NCI-H510A (cell line): Measurements from ENCODE around the gene SNX20.

Experiments used
- DNase-seq: peaks from one replicate; lab custom pipeline; 2025; lab: John Stamatoyannopoulos, UW

Gene SNX20

GRCh38 chr16:50634947-50635346, 46.2 kb downstream of the SNX20 start:
- no peak for DNase-seq

DNA sequence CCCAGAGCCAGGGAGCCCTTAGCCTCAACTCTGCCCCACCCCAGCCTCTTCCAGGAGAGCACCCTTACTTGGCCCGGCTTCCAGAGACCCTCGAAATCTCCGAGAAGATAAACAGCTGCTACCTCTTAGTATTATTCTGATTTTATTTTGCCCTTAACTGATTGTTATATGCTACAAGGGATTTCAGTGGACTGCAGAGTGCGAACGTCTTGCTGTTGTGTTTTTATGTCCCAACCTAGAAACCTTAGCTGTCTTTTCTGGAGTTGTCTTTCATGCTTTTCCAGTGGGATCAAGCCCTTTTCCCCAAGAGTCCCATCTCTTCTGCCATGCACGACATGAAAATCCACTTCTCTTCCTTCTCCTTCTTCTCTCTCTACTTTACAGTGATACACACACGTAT, 47.0 kb downstream of the SNX20 start:
- no peak for DNase-seq

GRCh38 chr16:50632927-50633800, 47.9 kb downstream of the SNX20 start:
- DNase-seq = no peak

DNA sequence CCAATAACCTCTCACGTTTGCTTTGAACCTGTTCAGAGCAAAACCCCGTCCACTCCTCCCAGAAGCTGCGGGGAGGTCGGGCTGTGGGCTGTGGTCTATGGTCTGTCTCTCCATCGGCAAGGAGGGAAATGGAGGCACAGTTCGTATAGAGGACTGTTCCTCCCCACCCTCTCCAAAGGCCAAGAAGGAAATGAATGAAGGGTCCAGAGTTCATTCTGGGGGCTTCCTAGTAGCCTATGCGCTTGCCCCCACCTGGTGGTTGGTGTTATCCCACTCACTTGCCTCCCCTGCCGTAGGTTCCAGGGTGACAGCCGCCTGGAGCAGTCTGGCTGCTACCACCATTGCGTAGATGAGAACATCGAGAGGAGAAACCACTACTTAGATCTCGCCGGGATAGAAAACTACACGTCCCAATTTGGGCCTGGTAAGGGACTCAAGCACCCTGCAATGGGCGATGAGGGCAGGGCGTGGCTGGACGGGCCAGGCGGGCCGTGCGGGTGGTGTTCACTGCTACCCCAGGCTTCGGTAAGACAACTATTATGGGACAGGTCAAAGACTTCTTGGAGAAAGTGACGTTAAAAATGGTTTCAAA, 49.0 kb downstream of the SNX20 start:
- DNase-seq = no peak

GRCh38 chr16:50631249-50631984, 49.7 kb downstream of the SNX20 start:
- no peak for DNase-seq

GRCh38 chr16:50630394-50631020, 50.6 kb downstream of the SNX20 start:
- DNase-seq = no peak

GRCh38 chr16:50629334-50629733, 51.8 kb downstream of the SNX20 start:
- no peak for DNase-seq

DNA sequence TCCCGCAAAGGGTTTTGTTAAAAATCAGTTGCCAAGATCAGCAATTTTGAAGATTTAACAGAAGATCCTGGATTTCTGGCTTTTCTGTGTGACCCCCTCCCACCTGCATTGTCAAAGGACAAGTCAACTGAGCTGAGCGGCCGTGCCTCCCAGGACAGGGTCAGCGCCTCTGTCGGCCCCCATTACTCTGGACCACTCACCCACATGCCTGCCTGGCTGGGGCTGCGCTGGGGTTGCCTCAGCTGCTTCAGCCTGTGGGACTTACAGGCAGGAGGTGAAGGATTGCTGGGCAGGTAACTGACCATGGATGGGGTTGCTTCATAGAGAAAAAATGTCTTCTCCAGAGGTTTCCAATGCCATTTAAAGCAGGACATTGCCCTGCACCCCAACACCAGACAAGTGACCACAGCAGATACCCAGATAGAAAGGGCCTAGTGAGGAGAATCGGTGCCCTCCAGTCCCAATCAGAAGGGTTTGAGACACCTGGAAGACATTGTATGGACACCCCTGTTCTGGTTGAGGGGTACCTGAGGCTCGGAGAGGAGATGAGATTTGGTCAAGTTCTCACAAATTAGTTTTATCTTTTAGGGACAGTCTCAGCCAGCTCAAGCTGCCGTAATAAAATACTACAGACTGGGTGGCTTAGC, 52.8 kb downstream of the SNX20 start:
- no peak for DNase-seq

GRCh38 chr16:50627419-50627818, 53.7 kb downstream of the SNX20 start:
- no peak for DNase-seq

GRCh38 chr16:50626868-50627267, 54.2 kb downstream of the SNX20 start:
- DNase-seq = no peak

DNA sequence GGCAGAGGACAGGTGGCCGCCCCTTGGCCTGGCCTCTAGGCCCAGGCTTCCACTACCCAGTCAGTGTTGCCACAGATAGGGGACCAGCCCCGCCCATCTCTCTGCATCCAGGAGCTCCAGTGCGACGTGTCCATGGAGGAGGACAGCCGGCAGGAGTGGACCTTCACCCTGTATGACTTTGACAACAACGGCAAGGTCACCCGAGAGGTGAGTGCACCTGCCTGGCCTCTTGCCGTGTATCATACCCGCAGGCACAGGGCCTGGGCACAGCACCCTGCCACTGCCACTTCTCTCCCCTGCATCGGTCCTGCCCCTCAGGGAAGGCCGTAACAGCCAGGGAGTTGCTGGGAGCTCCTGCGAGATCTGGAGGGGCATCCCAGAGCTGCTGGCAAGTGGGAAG, 55.7 kb downstream of the SNX20 start:
- no peak for DNase-seq

GRCh38 chr16:50624449-50624970, 56.6 kb downstream of the SNX20 start:
- no peak for DNase-seq

DNA sequence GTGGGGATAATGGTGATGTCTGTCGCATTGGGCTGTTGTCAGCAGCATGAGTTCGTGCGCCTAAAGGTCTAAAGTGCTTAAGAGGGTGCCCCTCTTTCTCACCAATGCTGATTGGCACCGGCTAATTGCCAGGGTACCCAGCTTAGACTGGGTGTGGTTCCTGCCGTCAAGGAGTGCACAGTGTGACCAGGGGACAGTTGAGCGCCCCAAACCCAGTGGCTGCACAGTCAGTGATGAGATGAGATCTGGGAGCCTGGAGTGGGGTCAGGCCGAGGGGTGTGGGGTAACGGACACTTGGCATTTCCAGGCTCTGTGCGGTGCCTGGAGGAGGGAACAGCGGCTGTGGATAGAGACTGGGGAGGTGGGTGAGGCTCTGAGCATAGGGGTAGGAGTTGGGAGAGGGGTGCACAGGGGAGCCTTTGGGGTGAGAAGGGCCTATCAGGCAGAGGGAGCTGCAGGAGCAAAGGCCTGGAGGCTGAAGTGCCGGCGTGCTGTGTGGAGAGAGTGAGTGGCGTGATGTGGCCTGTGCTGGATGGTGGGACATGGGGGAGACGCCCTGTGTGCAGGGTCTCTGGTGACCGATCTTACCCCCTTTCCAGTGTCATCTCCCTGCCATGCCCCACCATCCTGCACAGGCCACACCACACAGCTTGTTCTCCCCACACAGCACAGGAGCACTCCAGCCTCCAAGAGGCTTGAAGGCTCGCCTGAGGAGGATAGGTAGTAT, 58.3 kb downstream of the SNX20 start:
- no peak for DNase-seq

- DNase-seq = no peak
Measured at GRCh38 chr16:50622029-50622428, 59.1 kb downstream of the SNX20 start.
